Kidney (tissue), 14 donors: ENCODE data around the gene ZFAND3. TPM values are rescaled to one million over a fixed set of nuclear protein-coding genes. Genes with fewer than 3 reads are reported as not detected.

ENCODE experiments used
- DNase-seq, 5 donors: peaks; one replicate each; pipeline ENCODE4 v3.0.0-alpha.2; 2013 to 2020
- FAIRE-seq: peaks from 2 replicates; lab custom pipeline; 2012; peaks lifted over from hg19 to GRCh38; lab: Jason Lieb, UNC
- H3K27ac ChIP-seq, 2 donors: one replicate each; pipeline ENCODE4 v1.7.0; 2013; ENCODE audit warnings: low read depth in 2 of 2, low read length in 2 of 2, inconsistent platforms in 1 of 2
- H3K27me3 ChIP-seq: one replicate; pipeline ENCODE4 v1.7.1; 2013; ENCODE audit warnings: low read length, inconsistent platforms; ENCODE audit not compliant: control insufficient read depth, insufficient read depth
- H3K36me3 ChIP-seq, 3 donors: one replicate each; pipeline versions ENCODE4 v1.7.0 to v1.7.1; 2013; ENCODE audit warnings: low read length in 3 of 3, control low read depth in 1 of 3, inconsistent platforms in 1 of 3; ENCODE audit not compliant: insufficient read depth in 3 of 3, control insufficient read depth in 2 of 3
- H3K4me1 ChIP-seq, 3 donors: one replicate each; pipeline versions ENCODE4 v1.7.0 to v1.7.1; 2013; ENCODE audit warnings: low read length in 3 of 3, inconsistent platforms in 1 of 3, low read depth in 1 of 3; ENCODE audit not compliant: control insufficient read depth in 2 of 3, insufficient read depth in 2 of 3
- H3K4me3 ChIP-seq, 3 donors: one replicate each; pipeline versions ENCODE4 v1.7.0 to v1.8.1; 2013; ENCODE audit warnings: low read length in 3 of 3, control low read depth in 1 of 3, inconsistent platforms in 1 of 3
- H3K9ac ChIP-seq, 3 donors: one replicate each; pipeline versions ENCODE4 v1.7.0 to v1.7.1; 2013; ENCODE audit warnings: low read length in 3 of 3, control low read depth in 1 of 3, inconsistent platforms in 1 of 3
- H3K9me3 ChIP-seq, 3 donors: one replicate each; pipeline versions ENCODE4 v1.7.0 to v1.7.1; 2013; ENCODE audit warnings: low read length in 3 of 3, control low read depth in 1 of 3, inconsistent platforms in 1 of 3; ENCODE audit not compliant: control insufficient read depth in 2 of 3, insufficient read depth in 1 of 3
- CTCF ChIP-seq: IDR thresholded peaks from 3 replicates; pipeline ENCODE4 v1.5.1; 2012; ENCODE audit warnings: mild to moderate bottlenecking, moderate library complexity, borderline replicate concordance; ENCODE audit not compliant: insufficient read depth; ENCODE audit errors: extremely low read depth
- intact Hi-C: fragments of 100-400 bp; cut with DNase I; formaldehyde crosslinking; loops from one replicate; pipeline ENCODE4 v1.11.1; 2022
- polyA plus RNA-seq: library from polyadenylated mRNA; stranded (reverse); fragments of 350-450 nt; fragmentation: Illumina TruSeq; extraction: RNeasy Lipid Tissue Mini Kit (QIAGEN cat#74804); gene quantifications from one replicate; pipeline ENCODE4 v1.2.3, GENCODE V29; 2014; ENCODE audit warnings: low read depth, low replicate concordance; ENCODE audit not compliant: insufficient read depth
- total RNA-seq: library from RNA; stranded (reverse); fragmentation: NEBNext Ultra II Directional; extraction: Animal tissue kit (Norgen Biotek cat#: 25700); gene quantifications from one replicate; pipeline ENCODE4 v1.2.1, GENCODE V29; 2021
- donor health status: control.
- donor health status: control.
- donor health status: control.
- donor health status: control.
- donor health status: control.
- donor health status: DM: yes; HTN: yes; CAD: no.
- donor health status: Normal renal cell carcinoma (clear cell type).

Gene ZFAND3
- total and polyA plus RNA-seq, 2 donors from 2014 or later, result 44.6 to 104 TPM

DNA sequence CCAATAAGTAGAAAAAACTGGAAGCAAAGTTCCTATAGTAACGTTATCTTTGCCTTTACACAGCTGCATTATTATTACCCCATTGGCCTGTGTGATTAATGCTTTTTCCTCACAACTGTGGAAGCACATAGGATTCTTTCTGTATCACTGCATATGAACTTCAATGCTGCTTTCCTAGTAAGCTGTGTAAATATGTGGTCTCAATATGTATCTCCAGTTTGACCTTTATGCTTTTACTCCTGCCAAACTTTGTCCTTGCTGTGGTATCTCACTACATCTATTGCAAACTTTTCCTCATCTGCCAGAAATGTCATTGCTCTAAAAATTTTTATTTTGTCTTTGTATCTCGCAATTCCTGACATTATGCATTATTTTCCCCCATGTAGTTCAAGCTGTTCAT, 168.6 kb downstream of the ZFAND3 start:
- Histone ChIP-seq H3K4me1 (peaks cover 4 to 21% (median 5%) of the 10 kb centered on the region in 3 donors), H3K9ac (no peak overlapping the region)

GRCh38 chr6:37988696-37989095, 169.2 kb downstream of the ZFAND3 start:
- peaks cover 4 to 21% (median 5%) of the 10 kb centered on the region in 3 donors for H3K4me1 ChIP-seq

More for the DNA sequence above, 168.6 kb downstream of the ZFAND3 start:
- DNase-seq (peak in 2 of 5 donors; percentile 10 to 39), FAIRE-seq (no peak)
- H3K4me3 ChIP-seq, result no peak overlapping the region
- no peaks in the 10 kb centered on the region for H3K9me3 ChIP-seq
- H3K36me3 ChIP-seq, result no peaks in the 10 kb centered on the region
- H3K27ac ChIP-seq, result peak overlapping the region in 1 of 2 donors; percentile 7
- no peaks in the 10 kb centered on the region for H3K27me3 ChIP-seq
- no peak for TF ChIP-seq CTCF
- intact Hi-C loops, result no loop called here

GRCh38 chr6:37990762-37991525, 171.4 kb downstream of the ZFAND3 start:
- H3K4me3 ChIP-seq, result no peak overlapping the region
- no peaks in the 10 kb centered on the region for H3K36me3 ChIP-seq
- intact Hi-C loops, result no loop called here
- no peak overlapping the region for H3K9ac ChIP-seq
- peak; percentile 63 for FAIRE-seq
- H3K27ac ChIP-seq, result no peak overlapping the region
- H3K27me3 ChIP-seq, result no peaks in the 10 kb centered on the region
- DNase-seq, result peak in 1 of 5 donors; percentile 21
- TF ChIP-seq CTCF, result no peak
- peaks cover 7 to 21% (median 7%) of the 10 kb centered on the region in 3 donors for H3K4me1 ChIP-seq
- no peaks in the 10 kb centered on the region for H3K9me3 ChIP-seq

More at GRCh38 chr6:37988696-37989095, 169.2 kb downstream of the ZFAND3 start:
- Histone ChIP-seq H3K27me3 (no peaks in the 10 kb centered on the region), H3K27ac (peak overlapping the region in 1 of 2 donors; percentile 7), H3K36me3 (no peaks in the 10 kb centered on the region), H3K9me3 (no peaks in the 10 kb centered on the region), H3K9ac (no peak overlapping the region), H3K4me3 (no peak overlapping the region)
- no peak for TF ChIP-seq CTCF
- intact Hi-C loops, result no loop called here
- no peak for FAIRE-seq
- DNase-seq, result peak in 1 of 5 donors; percentile 16
